ENCODE measurements around the gene ATG2B.
"Not testable (repeated sequence)": the region's sequence is repeated elsewhere in the genome, so short reads cannot be mapped to it uniquely, and the experiment has no call there.

ATG2B gene

DNA sequence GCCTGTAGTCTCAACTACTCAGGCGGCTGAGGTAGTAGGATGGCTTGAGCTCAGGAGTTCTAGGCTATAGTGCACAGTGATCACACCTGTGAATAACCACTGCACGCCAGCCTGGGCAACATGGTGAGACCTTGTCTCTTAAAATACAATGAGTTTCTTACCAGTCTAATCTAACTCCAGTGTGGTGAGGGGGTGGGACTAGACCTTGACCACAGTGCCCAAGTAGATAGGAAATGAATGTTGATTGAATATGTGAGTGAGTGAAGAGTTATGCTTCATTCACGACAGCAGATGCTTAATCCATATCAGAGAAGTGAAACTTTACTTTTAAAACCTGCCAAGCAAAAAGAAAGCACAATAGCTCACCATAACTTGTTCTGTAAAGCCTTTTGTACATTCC, 17.6 kb upstream of the ATG2B start:
- DNase-seq (ENCODE audit: low read depth) = no peak

- DNase-seq (ENCODE audit: low read depth) = no peak
These were observed 13.0 kb upstream of the ATG2B start for GRCh38 chr14:96376093-96376492.

- DNase-seq (ENCODE audit: low read depth) = no peak
These were observed 10.4 kb upstream of the ATG2B start for GRCh38 chr14:96373538-96373937.

DNA sequence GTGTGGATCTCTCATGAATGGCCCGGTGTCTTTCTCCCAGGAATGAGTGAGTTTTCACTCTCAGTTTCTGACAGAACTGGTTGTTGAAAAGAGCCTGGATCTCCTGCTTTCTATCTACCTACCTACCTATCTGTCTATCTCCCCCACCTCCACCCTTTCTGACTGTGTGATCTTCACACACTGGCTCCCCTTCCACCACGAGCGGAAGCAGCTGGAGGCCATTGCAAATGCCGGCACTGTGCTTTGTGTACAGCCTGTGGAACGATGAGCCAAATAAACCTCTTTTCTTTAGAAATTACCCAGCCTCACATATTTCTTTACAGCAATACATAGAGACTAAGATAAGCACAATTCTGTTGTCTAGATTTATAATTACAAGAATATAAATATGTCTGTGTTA, 7.4 kb upstream of the ATG2B start:
- DNase-seq (ENCODE audit: low read depth) = no peak

GRCh38 chr14:96368534-96368933, 5.4 kb upstream of the ATG2B start:
- no peak for DNase-seq (ENCODE audit: low read depth)

DNA sequence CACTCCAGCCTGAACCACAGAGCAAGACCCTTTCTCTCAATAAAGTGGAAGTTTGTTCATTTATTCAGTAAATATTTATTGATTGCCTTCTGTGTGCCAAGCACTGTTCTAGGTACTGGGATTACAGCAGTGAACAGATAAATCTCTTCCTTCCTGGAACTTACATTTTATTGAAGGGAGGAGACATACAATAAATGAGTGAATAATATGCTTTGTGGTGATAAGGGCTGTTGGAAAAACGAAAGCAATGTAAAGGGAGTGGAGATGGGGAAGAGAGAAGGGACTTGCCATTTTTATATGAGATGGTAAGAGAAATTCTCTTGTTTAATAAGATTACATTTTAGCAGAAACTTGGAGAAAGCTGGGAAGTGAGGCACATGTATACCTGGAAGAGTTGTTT, 1.8 kb upstream of the ATG2B start:
- no peak for DNase-seq (ENCODE audit: low read depth)

DNA sequence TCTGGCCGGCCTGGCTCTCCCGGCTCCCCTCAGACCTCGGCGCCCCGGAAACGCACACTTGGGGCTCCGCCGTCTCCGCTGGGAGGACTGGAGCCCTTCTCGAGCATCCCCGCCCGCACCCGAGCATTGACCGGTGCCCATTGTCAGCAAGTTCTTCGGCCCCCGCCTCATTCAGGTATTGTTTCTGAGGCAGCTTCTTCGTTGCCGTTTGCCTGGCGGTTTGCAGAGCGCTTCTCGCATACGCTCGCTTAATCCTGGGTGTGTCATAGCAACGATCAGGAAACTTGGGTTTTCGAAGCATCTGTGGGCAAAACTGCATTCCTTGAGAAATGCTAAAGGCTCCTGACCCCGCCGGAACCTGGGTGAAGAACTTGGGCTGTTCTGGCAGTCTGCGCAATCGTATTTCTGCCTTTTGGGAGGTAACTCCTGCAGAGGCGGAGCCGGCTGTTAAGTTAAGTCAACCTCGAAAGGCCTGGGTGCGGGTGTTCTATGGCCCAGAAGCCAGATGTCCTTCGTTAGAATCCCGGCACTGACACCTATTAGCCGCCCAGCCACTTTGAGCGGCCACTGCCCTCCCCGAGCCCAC, 703 bp upstream of the ATG2B start:
- DNase-seq (ENCODE audit: low read depth) = peak; percentile 5

GRCh38 chr14:96362071-96362964, 823 bp downstream of the ATG2B start:
- DNase-seq (ENCODE audit: low read depth) = peak; percentile 22

DNA sequence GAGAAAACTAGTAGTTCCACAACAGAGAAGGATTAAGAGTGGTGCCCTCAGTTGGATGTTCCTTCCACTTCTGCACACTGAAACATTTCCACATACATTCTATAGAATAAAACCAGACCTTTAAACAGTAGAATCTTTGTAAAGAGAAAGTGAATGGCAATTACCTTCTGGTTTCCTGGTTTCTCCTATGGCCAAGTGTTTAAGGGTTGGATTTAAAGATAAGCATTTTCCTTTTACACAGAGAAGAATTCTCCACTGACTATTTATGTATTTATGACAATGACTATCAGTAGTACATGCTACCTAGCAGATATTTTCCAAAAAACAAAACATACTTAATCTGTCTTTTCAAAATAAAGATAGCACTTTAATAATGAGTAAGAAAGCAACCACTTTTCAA, 3.2 kb downstream of the ATG2B start:
- no peak for DNase-seq (ENCODE audit: low read depth)

GRCh38 chr14:96357216-96357615, 5.9 kb downstream of the ATG2B start:
- no peak for DNase-seq (ENCODE audit: low read depth)

DNA sequence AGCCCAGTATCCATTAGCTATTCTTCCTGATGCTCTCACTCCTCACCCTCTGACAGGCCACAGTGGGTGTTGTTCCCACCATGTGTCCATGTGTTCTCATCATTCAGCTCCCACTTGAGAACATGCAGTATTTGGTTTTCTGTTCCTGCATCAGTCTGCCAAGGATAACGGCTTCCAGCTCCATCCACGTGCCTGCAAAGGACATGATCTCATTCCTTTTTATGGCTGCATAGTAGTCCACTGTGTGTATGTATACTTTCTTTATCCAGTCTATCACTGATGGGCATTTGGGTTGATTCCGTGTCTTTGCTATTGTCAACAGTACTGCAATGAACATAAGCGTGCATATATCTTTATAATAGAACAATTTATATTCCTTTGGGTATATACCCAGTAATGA, 8.9 kb downstream of the ATG2B start:
- DNase-seq (ENCODE audit: low read depth) = no peak

DNA sequence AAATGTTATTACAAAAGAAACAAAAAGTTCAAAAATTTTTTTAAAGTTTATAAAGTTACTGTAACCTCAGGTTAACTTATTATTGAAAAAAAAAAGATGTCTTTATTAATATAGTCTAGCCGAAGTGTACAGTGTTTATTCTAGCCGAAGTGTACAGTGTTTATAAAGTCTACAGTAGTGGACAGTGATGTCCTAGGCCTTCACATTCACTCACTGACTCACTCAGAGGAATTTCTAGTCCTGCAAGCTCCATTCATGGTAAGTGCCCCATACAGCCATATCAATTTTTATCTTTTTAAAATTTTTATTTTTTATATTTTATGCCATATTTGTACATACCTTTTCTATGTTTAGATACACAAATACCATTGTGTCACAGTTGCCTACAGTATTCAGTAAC, 10.4 kb downstream of the ATG2B start:
- no peak for DNase-seq (ENCODE audit: low read depth)

DNA sequence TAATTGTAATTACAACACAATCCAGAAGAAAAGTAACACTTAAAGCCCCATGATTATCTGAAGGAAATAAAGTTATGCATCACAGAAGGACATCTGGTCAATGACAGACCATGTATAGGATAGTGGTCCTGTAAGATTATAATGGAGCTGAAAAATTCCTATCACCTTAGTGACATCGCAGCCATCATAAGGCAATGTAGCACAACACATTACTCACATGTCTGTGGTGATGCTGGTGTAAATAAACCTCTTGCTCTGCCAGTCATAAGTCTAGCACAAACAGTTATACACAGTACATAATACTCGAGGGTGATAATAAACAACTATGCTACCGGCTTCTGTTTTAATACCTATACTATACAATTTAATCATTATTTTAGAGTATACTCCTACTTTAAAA, 11.2 kb downstream of the ATG2B start:
- no peak for DNase-seq (ENCODE audit: low read depth)

DNA sequence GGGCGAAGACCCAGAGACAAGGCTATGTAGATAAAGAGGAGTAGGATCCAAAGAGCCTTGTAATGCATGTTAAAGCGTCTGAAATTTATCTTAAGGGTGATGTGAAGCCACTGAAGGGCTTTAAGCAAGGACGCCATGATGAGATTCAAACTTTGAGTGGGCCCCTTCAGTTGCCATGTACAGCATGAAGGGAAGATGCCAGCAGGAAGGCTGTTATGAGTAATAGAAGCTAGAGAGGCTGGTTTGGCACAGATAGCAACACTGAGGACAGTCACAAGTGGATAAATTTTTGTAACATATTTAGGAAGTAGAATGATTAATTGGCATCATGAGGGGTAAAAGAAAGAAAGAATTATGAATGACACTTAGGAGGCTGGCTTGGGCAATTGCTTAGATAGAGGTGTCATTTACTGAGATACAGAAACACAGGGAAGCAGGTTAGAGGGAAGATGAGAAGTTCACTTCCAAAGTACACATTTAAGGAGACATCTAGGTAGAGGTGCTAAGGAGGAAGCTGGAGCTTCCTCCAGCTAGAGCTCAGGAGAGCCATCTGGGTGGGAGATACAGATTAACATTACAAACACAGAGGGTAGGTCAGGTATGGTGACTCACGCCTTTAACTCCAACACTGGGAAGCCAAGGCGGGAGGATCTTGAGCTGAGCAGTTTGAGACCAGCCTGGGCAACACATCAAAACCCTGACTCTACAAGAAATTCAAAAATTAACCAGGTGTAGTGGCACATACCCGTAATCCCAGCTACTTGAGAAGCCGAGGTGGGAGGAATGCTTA, 13.7 kb downstream of the ATG2B start:
- no peak for DNase-seq (ENCODE audit: low read depth)

DNA sequence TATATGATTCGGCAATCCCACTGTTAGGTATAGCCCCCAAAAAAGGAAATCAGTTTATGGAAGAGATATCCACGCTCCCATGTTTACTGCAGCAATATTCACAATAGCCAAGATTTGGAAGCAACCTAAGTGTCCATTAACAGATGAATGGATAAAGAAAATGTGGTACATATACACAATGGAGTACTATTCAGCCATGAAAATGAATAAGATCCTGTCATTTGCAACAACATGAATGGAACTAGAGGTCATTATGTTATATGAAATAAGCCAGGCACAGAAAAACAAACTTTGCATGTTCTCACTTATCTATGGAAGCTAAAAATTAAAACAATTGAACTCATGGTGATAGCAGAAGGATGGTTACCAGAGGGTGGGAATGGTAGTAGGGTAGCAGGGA, 15.2 kb downstream of the ATG2B start:
- DNase-seq (ENCODE audit: low read depth) = not testable (repeated sequence)

GRCh38 chr14:96345669-96346068, 17.5 kb downstream of the ATG2B start:
- no peak for DNase-seq (ENCODE audit: low read depth)

DNA sequence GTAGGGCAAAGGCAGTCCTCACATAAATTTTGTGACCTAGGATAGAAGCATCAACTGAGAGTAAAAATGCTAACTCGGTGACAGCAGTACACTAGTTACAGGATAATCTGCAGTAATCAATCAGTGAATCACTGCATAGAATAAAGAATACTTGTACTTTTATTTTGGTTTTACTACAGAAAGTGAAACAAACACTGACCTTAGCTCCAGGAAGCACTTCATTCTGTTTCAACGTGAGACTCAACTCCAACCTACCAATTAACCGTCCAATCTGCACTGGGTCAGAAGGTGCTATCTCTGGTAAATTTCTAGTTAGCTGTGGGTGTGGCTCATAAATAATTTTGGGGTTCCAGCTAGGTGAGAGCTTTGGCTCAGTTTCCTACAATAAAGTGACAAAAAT, 21.8 kb downstream of the ATG2B start:
- DNase-seq (ENCODE audit: low read depth) = no peak

DNA sequence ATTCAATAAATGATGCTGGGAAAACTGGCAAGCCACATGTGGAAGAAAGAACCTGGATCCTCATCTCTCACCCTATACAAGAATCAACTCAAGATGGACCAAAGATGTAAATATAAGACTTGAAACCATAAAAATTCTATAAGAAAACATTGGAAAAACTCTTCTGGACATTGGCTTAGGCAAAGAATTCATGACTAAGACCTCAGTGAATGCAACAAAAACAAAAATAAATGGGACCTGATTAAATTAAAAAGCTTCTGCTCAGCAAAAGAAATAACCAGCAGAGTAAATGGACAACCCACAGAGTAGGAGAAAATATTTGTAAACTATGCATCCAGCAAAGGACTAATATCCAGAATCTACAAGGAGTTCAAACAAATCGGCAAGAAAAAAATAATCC, 24.6 kb downstream of the ATG2B start:
- DNase-seq (ENCODE audit: low read depth) = no peak

- DNase-seq (ENCODE audit: low read depth) = no peak
These were observed 38.9 kb downstream of the ATG2B start for GRCh38 chr14:96324219-96324618.

- DNase-seq (ENCODE audit: low read depth) = no peak
These were observed 42.5 kb downstream of the ATG2B start for GRCh38 chr14:96320605-96321004.

- no peak for DNase-seq (ENCODE audit: low read depth)
These were observed 44.3 kb downstream of the ATG2B start for GRCh38 chr14:96318836-96319235.

DNA sequence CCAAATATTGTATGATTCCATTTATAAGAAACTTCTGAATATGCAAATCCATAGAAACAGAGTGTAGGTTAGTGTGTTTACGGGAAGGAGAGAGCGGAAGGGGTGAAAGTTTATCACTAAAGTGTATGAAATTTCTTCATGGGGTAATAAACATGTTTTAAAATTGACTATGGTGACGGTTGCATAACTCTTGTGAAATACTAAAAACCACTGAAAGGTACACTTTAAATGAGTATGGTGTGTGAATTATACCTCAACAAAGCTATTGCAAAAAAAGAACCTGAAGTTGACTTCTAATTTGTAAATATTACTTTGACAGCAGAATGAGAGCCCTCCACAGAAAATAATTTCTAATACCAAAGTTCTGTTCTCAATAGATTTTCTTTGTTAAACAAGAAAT, 47.1 kb downstream of the ATG2B start:
- no peak for DNase-seq (ENCODE audit: low read depth)

- no peak for DNase-seq (ENCODE audit: low read depth)
These were observed 52.2 kb downstream of the ATG2B start for GRCh38 chr14:96310906-96311305.

All from activated T-helper 9 cell treated with anti-CD3 and anti-CD28 coated beads, Interleukin-2, amount 50 U/mL, for 16 hours (primary cell).